HG03159 (cell line): ENCODE measurements around the gene ZNF341.
A peak's percentile ranks its signal among the peaks of the same experiment; 100 is the strongest.
"Not testable (repeated sequence)": the region's sequence is repeated elsewhere in the genome, so short reads cannot be mapped to it uniquely, and the experiment has no call there.

Experiments used
- ATAC-seq: cut with Tn5 transposase; IDR thresholded peaks from one replicate; pipeline ENCODE4 v1.9.1; 2021; ENCODE audit warnings: mild to moderate bottlenecking, moderate library complexity; ENCODE audit not compliant: unreplicated experiment

Gene ZNF341

DNA sequence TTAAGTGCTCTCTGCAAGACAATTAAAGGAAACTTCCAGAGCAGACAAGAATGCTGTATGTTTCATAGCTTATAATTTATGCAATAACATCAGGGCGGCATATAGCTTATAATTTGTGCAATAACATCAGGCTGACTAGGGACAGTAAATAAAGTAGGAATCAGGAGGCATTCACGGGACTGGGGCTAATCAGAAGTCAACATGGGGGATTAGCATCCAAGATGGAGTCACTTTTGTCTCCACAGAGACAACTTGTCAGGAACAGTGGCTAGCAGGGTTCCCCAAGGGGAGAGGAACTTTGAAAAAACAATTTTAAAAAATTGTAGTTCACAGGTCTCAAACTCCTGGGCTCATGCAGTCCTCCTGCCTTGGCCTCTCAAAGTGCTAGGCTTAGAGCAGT lies 3.3 kb upstream of the ZNF341 start:
- no peak for ATAC-seq

DNA sequence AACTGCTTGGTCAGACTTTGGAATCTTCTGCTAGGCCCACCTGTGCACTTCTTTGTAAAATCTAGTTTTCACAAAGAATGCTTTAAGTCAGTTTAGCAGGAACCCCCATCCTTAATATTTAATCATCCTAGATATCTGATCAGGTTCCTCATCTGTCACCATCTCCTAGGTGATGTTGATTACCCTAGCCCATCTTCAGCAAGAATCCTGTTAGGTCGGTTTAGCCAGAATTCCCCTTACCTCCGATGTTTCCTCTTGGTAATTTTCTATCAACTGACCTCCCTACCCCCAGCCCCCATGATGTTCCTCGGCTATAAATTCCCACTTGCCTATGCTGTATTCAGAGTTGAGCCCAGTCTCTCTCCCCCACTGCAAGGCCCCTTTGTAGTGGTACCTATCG lies 2.7 kb upstream of the ZNF341 start:
- ATAC-seq, result no peak

DNA sequence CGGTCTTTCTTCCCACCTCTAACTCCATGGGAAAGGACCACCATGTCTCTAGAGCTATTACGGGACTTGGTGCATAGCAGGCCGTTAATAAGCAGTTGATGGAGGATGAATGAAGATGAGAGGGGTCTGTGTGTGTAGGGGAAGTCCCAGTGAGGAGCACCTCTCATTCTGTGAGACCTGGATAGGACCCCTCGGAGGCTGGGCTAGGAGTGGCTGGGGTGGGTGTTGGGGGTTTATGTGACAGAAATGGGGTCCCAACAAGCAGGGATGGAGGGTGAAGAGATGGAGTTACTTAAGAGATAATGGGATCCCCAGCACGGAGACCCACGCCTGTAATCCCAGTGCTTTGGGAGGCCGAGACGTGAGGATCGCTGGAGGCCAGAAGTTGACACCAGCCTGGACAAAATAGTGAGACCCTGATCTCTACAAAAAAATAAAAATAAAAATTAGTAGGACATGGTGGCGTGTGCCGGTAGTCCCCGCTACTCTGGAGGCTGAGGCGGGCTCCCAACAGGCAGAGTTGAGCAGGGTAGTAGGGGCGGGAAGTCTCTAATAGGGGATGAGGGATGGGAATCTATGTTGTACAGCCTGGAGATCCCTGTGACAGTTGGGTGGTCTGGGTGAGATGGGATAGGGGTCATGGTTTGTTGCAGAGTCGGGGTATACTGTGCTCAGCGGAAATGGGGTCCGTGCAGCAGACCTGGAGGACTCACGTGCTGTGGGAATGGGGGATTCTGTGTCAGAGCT lies 677 bp upstream of the ZNF341 start:
- no peak for ATAC-seq

DNA sequence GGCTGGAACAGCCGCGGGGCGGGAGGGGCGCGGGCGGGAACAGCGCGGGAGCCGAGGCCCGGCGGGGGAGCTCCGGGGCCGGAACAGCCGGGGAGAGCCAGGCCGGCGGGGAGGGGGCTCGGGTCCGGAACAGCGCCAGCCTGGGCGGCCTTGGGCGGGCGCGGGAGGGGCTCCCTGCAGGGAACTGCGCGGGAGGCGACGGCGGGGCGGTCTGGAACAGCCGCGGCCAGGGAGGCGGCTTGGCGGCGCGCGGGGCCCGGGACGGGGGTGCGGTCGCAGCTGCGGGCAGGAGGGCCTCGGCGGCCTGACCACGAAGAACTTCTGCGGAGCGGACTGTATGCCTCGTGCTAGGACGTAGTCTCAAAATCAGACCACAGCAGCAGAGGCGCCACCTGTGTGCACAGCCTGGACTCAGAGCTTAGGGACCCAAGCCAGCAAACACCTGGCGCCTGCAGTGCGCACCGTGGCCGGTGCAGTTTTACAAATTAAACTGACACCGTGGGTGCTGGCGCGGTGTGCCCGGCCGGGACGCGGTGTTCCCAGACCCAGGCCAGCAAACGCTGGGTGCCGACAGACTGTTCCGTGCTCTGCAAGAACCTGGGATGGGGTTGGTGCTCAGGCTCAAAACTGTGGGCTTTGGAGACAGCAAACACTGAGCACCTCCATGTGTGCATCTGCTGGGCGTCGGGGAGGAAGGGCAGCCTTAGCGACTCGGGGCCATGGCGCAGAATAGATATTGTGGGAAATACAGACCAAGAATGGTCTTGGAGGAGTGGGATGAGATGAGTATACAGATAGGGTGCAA lies 572 bp downstream of the ZNF341 start:
- ATAC-seq, result peak; percentile 47

DNA sequence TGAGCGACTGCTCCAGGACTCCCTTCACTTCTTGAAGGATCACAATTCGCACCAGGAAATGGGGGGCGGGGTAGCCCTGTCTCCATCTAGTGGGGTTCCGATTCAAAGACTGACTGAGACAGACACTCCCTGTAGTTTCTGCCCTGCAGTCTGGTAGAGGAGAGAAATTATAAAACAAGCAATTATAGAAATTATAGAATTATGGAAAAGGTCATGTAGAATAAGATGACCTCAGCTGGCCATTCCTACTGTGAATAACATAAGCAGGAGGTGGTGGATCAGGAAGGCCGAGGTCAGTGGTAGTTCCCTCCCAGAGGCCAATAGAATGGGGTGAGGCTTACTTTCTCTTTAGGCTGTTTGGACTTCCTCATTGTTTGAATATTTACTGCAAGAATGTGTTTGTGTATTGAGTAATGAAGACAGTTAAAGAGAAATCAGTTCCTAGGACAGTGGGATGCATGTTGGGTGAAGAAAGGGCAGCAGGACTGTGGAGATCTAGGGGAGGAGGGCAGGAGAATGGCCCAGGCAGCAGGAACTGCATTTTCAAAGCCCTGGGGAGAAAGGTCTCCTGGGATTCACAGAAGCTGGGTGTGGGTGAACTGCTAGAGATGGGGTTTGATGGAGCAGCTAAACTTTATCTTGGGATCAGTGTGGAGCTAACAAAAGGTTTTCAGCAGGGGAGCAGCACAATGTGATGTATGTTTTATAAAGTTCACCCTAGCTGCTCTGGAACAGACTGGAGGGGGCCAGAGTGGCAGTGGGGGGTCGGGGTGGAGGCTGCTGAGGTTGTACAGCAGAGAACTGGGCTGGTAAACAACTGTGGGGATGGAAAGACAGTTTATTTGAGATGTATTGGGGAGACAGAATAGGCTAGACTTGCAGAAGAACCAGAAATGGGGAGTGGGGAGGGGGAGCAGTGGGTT lies 2.1 kb downstream of the ZNF341 start:
- no peak for ATAC-seq

DNA sequence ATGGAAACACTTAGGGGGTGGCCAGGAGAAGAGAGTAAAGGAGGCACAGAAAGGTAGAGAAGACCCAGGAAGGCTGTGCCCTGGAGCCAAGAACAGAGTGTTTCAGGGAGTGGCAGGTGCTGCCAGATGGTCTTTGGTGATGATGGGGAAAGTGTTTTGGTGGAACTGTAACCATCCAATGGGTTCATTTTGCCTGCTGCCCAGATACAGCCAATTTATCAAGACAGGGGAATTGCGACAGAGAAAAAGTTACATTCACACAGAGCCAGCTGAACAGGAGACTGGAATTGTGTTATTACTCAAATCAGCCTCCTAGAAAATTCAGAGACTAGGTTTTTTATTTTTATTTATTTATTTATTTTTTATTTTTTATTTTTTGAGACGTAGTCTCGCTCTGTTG lies 5.2 kb downstream of the ZNF341 start:
- ATAC-seq, result no peak

DNA sequence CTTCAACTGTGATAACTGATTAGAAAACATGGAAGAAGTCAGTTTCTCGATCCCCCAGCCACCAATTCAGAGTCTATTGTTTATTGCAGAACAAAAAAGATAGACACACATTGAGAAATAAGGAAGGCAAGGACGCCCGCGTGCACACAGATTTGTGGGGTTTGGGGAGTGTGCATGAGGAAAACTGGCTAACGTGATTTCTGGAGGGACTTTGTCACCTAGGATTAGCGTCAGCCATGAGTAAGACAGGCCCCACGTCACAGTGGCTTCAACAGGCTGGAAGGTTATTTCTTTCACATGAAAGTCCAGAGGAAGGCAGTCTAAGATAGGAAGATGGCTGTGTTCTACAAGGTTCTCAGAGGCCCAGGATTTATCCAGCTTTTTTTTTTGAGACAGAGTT lies 7.7 kb downstream of the ZNF341 start:
- ATAC-seq, result no peak

DNA sequence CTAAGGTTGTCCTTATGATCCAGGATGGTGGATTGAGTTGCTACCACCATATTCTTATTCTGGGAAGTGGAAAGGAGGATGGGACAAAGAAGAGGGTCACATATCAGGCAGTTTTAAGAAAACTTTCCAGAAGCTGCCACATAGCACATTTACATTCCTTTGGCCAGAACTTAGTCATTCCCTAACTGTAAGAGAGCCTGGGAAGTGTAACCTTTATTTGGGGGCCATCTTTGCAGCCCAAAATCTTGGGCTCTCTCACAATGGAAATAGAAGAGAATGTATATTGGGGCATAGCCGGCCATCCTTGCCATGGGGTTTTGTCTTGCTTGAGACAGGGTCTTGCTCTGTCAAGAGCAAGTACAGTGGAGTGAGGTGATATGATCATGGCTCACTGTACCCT lies 8.4 kb downstream of the ZNF341 start:
- no peak for ATAC-seq

DNA sequence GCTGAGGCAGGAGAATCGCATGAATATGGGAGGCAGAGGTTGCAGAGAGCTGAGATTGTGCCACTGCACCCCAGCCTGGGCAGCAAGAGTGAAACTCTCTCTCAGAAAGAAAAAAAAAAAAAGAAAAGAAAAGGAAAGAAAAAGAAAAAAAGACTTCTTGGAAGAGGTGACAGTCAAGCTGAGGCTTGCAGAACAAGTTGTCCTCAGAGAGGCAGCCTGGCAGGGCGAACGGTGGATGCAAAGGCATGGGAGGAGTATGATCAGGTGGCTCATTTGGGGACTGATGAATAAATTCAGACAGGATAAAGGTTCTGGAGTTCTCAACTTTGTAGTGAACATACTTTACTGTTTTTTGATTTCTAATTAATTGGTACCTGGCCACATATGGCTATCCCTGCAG lies 12.4 kb downstream of the ZNF341 start:
- no peak for ATAC-seq

DNA sequence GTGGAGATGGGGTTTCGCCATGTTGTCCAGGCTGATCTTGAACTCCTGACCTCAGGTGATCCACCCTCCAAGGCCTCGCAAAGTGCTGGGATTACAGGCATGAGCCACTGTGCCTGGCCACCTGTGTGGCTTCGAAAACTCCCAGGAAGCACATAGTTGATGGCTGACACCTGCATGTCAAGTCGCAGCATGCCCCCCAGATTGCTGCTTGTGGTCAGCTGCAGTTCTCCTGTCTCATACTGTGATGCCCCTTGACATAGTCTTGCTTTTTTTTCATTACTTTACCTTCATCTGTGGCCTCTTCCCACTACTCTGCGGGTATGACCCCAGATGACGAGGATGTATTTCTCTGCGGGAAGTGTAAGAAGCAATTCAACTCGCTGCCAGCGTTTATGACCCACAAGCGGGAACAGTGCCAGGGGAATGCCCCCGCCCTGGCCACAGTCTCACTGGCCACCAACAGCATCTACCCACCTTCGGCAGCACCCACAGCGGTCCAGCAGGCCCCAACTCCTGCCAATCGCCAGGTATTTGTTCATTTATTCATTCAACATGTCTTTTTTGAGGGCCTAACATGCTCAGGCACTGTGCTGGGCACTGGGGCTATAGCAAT lies 13.1 kb downstream of the ZNF341 start:
- ATAC-seq, result no peak

DNA sequence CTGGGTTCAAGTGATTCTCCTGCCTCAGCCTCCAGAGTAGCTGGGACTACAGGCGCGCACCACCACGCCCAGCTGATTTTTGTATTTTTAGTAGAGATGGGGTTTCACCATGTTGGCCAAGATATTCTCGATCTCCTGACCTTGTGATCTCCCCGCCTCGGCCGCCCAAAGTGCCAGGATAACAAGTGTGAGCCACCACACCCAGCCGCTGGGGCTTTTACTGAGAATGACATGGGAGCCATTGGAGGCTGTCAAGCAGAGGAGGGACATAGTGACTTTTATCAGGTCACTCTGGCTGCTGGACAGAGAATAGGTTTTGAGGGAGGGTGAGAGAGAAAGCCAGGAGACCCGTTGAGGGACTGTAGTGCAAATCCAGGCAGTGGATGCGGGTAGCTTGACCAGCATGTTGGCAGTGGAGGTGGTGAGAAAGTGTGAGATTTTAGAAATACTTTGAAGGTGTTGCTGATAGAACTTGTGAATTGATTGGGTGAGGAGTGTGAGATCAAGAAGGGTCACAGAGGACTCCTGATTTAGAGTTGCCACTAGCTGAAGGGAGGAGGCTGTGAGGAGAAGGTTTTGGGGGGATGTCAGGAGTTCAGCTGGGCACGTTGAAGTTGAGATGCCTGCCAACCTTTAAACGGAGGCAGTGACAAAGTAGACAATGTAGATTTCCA lies 14.7 kb downstream of the ZNF341 start:
- ATAC-seq, result no peak

DNA sequence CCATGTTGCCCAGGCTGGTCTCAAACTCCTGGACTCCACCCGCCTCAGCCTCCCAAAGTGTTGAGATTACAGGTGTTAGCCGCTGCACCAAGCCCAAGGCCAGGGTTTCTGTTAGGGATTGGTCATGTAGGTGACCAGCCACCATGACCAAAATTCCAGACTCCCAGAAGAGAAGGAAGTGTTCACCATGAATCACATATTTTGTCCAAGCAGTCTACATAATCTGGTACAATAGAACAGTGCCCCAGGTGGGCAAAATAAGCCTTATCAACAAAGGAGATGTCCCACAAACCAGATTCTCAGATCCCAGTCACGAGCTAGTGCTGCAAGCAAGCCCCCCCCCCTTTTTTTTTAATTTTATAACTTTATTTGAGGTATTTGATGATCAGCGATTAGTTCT lies 20.0 kb downstream of the ZNF341 start:
- ATAC-seq, result no peak

DNA sequence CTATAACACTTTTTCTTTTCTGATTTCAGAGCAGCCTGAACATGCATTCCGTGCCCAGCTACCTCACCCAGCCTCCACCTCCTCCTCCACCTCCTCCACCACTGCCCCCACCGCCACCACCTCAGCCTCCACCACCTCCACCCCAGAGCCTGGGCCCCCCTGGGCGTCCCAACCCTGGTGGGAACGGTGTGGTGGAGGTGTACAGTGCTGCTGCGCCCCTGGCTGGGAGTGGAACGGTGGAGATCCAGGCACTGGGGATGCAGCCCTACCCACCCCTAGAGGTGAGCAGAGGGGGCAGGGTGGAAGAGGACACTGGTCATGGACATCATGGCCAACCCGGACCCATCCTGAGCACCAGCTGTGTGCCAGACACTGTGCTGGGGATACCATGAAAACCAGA lies 21.3 kb downstream of the ZNF341 start:
- ATAC-seq, result no peak

DNA sequence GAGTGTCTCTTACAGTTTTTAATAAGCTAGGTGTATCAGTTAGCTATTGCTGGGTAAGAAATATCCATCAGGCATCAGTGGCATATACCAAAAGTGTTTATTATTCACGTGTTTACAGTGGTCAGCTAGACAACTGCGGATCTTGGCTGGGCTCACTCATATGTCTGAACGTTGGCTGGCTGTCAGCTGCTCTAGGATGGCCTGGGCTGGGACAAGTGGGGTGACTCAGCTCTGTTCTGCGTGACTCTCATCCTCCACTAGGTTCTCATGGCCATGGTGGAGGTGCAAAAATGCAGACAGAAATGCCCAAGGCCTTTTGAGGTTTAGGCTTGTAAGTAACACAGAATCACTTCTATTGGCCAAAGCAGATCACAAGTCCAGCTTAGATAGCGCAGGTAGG lies 22.0 kb downstream of the ZNF341 start:
- ATAC-seq, result no peak

DNA sequence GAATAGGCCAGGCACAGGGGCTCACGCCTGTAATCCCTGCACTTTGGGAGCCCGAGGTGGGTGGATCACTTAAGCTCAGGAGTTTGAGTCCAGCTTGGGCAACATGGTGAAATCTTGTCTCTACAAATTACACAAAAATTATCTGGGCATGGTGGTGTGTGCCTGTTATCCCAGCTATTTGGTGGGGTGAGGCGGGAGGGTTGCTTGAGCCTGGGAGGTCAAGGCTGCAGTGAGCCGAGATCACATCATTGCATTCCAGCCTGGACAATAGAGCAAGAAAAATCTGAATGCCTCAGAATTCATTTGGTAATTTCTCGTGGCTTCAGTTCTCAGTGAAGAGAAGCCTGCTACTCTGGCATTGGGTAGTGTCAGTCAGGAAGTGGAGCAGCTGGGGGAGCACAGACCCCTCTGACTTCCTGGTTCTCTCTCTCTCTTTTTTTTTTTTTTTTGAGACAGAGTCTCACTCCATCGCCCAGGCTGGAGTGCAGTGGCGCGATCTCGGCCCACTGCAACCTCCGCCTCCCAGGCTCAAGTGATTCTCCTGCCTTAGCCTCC lies 24.2 kb downstream of the ZNF341 start:
- ATAC-seq, result not testable (repeated sequence)

DNA sequence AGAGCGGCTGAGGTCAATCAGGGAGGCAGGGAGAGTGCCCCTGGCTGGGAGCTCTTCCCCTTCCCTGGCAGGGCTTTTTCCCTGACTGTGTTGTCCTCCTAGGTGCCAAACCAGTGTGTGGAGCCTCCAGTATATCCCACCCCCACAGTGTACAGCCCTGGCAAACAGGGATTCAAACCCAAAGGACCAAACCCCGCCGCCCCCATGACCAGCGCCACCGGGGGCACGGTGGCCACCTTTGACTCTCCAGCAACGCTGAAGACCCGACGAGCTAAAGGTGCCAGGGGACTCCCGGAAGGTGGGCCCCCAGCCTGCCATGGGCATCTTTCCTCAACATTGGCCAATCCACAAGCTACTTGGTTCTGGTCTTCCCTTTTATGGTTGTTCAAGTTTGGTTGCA lies 25.2 kb downstream of the ZNF341 start:
- no peak for ATAC-seq

DNA sequence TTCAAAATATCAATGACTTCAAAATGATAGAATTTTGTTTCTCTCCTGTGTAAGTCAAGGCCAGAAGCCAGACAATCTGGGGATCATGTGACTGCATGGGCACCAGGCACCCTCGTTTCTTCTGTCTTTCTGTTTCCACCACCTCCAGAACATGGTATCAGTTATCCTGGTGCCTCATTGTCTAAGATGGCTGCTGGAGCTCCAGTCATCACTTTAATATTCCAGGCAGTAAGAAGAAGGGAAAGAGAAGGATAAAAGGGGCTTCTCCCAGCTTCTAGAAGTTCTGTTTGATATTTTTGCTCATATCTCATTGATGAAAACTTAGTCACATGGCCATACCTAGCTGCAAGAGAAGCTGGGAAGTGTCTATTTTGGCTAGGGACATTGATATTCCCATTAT lies 25.7 kb downstream of the ZNF341 start:
- ATAC-seq, result no peak

DNA sequence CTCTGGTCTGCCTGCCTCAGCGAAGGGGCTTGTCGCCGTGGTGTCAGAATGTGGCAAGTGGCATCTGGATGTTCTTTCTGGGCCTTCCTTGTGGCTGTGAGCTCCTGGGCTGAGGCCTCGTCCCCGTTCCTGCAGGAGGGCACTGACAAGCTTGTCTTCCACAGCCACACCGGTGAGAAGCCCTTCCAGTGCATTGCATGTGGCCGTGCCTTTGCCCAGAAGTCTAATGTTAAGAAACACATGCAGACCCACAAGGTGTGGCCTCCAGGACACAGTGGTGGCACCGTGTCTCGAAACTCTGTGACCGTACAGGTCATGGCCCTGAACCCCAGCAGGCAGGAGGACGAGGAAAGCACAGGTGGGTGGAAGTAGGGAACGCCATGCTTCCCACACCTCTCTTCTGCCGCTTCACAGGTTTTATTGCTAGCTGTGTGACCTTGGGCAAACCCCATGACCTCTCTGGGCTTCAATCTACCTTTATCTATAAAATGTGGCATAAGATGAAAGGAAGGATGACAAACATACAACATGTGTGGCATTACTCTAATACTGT lies 30.0 kb downstream of the ZNF341 start:
- ATAC-seq, result no peak

DNA sequence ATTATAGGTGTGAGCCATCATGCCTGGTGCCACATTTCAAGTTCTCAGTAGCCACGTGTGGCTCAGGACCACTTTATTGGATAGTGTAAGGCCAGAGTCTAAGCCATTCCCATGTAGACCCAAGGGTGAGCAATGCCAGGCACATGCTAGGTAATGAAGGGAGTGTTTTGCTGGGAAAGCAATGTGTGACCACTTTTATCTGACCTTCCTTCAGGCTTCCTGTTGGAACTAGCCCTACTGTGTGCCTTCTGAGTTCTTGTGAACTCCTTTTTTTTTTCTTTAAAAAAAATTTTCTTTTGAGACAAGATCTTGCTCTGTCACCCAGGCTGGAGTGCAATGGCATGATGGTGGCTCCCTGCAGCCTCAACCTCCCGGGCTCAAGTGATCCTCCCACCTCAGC lies 33.3 kb downstream of the ZNF341 start:
- ATAC-seq, result no peak

DNA sequence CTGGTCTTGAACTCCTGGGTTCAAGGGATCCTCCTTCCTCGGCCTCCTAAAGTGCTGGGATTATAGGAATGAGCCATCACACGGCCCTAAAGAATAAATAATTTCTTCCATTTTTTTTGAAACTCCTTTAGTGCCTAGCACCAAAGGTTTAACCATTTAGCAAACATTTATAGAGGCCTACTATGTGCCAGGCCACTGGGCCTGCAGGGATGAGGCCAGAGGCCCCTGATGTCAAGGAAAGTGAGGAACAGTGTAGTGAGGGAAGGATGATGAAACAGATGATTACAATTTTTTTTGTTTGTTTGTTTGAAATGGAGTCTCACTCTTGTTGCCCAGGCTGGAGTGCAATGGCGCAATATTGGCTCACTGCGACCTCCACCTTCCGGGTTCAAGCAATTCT lies 33.8 kb downstream of the ZNF341 start:
- ATAC-seq, result no peak
